HS-5 (cell line): ENCODE results near the gene AIM2.
"Not testable (repeated sequence)": the region's sequence is repeated elsewhere in the genome, so short reads cannot be mapped to it uniquely, and the experiment has no call there.

Source experiments
- DNase-seq: peaks from one replicate; pipeline ENCODE4 v3.0.0-alpha.2; 2012; ENCODE audit warnings: low read depth

Gene AIM2, protein sequence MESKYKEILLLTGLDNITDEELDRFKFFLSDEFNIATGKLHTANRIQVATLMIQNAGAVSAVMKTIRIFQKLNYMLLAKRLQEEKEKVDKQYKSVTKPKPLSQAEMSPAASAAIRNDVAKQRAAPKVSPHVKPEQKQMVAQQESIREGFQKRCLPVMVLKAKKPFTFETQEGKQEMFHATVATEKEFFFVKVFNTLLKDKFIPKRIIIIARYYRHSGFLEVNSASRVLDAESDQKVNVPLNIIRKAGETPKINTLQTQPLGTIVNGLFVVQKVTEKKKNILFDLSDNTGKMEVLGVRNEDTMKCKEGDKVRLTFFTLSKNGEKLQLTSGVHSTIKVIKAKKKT

DNA sequence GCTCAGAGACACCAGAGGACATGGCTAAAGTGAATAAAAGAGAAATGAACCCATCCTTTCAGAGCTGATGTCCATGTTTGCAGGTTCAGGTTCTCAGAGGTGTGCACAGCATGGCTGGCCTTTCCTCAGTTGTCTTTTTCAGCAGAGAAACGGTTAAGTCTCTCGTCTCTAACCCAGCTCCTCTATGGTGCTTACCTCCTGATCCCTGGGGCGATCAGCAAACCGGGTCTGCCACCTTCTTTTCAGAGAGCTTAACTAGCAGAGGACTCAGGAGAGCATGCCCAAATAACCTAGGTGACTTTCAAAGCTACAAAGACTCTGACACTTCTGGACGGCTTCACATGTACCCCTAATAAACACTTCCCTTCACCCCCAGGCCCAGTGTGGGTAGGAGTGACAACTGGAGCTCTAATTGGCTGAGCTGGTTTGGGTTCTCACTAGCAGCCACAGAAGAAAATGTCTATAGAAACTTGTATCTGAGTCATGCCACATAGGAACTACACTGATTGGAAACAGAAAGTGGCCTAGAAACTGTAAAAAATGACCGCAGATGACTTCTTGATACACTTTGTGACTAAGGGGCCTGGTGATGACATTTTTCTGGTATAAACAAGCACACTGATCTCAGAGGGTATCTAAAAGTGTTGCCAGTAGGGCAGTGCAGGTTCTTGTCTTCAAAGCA lies at the start of gene AIM2:
AIM2 (minus strand) TSS at position 329 of the 682 bp plus-strand sequence. CDS start 3,267 bp downstream, outside the sequence.
- DNase-seq, result peak; percentile 56

DNA sequence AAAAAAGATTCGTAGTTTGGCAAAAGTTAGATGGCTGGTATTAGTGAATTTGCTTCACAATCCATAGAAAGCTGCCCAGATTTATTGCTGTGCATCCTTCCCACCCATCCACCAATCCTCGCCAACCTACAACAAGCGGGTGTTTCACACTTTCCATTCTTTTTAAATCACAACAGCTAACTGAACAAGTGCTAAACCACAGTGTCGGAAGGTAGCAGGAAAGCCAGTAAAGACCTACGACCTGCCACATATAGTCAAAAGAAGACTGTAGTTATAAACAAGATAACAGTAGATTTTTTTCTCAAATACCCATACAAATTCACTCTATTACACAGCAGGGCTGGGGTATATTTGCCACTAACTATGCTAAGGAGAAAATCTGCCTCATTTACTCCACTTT lies 47.0 kb upstream of the AIM2 start:
- DNase-seq, result no peak

DNA sequence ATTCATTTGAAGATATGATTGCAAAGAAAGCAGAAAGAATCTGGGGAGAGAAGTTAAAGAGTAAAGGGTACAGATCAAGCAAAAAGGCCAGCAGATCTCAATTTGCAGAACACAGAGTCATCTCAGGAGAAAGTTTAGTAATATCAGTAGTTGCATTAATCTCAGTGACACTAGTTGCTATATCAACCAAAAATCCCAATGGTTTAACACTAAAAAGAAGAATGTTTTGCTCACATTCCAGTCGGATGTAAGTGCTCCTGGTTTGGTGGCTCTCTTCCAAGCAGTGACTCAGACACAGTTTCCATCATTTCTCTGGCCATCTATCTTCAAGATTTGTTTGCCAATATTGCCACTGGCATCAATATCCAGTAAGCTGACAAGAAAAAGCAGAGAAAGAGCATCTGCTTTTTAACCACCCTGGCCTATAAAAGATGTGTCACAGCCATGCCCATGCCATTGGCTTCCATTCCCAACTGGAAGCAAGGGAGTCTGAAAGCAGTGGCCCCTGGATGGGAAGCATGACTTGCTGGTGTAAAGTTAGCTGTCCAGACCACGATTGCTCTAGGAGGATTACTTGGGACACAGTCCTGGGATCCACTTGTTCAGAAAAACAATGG lies 45.5 kb upstream of the AIM2 start:
- DNase-seq, result peak; percentile 68

DNA sequence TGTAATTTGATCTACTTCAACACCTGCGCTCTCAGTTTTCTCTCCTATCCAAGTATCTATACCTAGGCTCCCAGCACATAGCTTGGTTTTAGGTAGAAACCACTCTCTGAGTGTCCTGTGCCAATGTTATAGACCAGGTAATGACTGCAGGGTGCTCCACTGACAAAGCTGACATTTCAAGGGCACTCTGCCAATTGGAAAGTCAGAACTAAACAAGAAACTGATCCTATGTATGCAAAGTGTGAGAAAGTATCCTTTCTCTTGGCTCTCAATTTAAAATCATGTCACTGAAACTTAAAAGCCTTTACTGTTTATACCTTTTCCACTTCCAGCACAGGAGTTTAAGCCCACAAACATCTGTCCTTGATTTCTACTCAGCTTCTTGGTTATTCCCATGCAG lies 45.0 kb upstream of the AIM2 start:
- no peak for DNase-seq

DNA sequence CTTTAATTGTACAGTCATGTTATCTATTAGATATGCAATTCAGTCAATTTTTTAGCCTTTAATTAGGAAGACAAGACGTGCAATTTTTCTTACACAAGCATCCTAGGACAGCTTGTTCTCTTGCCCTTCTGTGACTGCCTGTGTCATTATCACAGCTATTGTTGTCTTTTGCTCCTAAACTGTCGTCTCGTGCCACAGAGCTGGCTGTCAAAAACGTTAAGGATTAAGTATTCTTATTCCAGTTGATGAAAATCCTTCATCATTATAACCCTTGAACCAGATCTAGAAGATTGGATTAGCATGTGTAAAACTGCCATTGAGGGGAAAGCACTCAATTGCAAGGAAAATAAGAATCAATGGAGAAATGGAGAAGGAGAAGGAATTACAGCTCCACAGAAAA lies 43.8 kb upstream of the AIM2 start:
- DNase-seq, result no peak

DNA sequence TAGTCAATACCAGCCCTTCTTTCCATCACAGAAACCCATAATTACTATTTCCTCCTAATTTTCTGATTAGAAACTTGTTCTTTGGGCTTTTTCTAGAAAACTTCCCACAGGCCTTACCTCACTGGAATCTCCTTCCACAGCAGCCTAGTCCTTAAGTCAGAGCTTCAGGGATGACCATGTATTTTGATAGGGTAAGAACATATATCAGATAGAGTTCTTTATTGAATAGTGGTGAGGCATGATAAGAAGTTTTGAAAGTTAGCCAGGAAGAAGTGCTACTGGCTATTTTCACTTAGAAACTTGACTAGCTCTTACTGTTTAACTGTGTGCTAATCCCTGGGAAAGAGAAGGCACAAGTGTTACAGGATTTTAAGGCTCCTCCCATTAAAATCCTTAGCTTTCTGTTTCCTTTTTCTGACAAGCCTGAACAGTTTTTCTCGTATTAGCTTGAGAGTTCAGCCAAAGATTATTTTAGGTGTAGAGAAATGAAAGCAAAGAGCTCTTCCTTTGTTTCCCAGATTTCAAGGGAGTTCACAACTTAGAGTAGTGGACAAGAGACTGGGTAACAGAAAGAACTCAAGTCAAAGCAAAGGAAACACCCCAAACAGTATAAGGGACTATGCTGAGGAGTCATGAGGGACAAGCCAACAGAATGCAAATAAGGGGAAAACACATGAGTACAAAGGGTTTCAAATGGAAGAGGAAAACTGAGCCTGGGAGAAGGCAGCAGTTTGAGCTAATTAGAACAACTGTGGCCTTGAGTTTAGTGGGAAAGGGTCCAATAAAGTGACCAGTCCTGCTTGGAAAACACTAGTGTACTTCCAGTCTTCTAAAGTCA lies 37.2 kb upstream of the AIM2 start:
- no peak for DNase-seq

DNA sequence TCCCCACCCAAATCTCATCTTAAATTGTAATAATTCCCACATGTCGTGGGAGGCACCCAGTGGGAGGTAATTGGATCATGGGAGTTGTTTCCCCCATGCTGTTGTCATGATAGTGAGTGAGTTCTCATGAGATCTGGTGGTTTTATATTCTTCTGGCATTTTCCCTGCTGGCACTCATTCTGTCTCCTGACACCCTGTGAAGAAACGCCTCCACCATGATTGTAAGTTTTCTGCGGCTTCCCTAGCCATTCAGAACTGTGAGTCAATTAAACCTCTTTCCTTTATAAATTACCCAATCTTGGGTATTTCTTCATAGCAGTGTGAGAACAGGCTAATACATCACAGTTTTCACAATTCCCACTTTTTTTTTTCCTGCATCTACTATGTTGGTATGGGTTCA lies 26.5 kb upstream of the AIM2 start:
- DNase-seq, result not testable (repeated sequence)

DNA sequence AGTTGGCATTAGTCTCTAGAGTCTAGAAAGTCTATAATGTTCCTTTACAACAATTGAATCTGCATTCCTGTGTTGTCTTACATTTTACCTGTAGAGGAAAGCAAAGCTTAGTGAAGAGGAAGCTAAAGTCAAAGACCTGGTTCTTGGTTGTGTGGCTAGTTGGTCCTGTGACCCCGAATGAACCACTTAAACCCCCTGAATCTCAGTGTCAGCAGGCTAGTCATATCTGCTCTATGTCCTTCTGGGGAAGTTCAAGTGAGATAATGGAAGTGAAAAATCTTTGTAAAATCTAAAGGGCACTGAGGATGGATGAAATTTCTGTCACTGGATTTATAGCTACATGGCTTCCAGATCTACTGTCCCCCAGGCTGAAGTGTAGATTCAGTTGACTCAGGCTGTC lies 24.0 kb upstream of the AIM2 start:
- DNase-seq, result no peak

DNA sequence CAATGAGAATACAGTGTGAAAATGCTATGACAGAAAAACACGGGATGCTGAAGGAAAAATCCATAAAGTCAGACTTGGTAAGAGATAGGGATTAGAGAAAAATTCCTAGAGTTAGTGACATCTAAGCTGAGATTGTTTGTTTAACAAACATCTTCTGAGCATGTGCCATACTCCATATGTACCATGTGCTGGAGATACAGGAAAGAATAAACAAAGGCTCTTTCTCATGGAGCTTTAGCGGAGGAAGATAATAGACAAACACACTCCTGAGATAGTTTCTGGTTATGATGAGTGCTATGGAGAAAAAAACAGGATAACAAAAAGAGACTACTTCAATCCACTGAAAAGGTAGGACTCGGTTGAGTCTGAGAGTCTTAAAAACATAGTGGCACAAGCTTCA lies 22.0 kb upstream of the AIM2 start:
- DNase-seq, result no peak

DNA sequence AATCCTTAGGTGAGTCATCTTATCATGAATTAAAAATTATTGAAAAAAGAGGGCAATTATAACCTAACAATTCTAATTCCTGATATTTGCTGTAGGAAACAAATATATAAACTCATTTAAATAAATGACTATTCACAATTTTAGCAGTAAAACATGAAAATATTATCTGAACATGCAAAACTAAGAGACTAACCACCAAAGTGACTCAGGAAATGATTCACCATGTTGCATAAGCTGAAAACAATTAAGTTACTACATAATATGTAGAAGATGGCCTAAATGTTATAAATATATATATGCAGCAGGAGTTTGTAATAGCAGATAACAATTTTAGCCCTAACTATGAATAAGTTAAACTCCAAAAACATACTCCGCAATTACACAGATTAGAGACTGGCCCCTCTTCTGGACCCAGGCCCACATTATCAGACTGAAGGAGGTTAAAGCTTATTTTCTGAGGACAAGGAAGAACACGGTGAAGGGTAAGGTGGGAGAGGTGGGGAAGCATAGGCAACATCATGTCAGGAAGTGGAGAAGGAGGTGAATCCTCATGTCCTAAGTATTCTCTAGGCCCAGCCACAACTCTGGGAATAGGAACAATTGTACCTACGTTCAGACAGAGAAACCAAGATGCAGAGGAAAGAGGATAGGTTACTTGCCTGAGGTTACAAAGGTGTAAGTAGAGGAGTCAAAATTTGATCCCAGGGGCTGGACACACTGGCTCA lies 15.6 kb upstream of the AIM2 start:
- DNase-seq, result peak; percentile 82

DNA sequence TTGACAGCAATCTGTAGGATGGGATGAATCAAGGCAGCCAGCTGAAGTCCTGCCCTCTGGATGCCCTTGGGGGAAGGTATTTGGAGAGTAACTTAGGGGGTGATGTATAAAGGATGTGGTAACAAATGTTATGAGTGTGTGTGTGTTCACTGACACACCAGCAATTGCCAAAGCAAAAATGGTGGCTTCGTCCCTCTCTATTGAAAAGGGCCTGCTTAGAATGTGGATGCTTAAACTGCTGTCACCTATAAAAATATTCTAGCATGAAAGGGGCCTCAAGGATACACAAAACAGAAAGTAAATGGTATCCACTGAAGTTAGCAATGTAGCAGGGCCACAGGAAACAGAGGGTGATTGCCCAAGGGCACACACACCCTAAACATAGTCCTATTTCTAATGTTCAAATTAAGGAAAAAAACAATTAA lies 15.1 kb upstream of the AIM2 start:
- no peak for DNase-seq

DNA sequence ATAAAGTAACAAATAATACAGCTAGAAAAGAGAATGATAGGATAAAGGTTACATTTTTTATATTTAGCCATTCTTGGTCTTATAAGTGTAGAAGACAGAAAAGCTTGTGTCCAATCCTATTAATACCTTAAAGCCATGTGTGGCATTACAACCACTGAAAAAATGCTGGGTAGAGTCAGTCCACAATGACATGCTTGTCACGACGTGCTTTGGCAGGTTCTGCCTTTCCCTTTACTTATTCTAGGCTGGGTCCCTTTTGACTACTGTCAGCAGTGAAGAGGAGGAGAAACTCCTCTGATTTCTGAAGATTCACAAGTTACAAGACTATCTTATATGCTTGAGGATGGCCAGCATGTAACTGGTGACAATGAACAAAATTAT lies 14.6 kb upstream of the AIM2 start:
- no peak for DNase-seq

DNA sequence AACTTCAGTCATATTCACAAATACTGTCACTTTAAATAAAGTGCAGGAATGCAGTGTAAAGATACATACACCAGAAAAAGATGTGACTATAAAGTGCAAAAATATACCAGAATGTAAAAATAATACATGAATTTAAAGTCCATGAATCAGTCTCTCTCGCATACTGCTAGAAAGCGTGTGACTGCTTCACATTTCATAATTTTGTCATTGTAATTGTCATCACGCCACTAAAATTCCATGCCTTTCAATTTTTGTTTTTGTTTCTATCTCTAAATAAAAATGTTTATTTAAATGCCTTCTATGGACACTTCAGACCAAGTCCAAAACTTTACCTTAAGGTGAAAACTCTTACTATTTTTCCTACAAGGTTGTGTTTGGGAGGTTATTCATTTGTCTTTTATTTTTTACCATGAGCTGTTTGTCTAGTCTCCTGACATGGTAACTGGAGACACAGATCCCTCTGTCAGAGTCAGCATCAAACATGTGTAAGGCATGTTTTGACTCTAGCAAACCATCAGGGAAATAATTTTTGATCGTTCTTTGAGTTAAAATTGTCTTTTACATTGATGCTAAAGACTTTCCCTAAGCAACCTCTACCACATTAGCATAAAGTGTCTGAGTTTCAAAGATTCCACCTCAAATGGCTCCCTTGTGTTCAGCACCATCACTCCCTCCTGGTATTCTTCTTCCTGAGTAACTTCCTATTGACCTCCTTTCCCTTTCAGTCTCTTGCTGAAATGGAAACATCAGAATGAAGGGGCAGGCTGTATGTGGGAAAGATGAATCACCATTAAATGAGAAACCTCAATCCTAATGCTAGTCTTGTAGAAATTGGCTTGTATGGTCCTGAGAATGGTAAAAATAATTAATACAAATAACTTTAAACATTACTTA lies 14.0 kb upstream of the AIM2 start:
- no peak for DNase-seq

DNA sequence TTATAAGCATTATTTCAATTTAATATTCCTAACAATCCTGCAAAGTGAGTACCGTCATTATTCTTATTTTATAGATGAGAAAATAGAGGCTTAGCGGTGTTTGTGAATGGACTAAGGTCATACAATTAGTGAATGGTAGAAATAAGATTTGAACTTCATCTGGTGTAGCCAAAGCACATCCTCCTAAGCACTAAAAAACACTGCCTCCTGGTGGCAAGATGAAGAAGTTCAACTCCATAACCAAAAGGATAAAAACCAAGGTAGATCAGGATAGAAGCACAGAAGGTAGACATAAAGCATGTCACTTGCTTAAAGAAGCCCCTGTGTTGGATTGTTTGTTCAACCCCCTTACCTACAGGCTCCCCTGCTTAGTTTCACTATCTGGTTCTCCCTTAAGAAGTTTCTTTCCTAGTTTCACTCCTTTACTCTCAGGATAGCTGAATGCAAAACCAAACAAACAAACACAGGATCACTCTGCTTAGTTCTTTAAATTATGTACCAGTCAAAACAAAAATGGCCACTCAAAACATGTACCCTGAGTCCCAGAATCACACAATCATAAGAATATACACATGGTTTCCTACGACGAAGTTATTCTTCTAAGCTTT lies 12.7 kb upstream of the AIM2 start:
- no peak for DNase-seq

DNA sequence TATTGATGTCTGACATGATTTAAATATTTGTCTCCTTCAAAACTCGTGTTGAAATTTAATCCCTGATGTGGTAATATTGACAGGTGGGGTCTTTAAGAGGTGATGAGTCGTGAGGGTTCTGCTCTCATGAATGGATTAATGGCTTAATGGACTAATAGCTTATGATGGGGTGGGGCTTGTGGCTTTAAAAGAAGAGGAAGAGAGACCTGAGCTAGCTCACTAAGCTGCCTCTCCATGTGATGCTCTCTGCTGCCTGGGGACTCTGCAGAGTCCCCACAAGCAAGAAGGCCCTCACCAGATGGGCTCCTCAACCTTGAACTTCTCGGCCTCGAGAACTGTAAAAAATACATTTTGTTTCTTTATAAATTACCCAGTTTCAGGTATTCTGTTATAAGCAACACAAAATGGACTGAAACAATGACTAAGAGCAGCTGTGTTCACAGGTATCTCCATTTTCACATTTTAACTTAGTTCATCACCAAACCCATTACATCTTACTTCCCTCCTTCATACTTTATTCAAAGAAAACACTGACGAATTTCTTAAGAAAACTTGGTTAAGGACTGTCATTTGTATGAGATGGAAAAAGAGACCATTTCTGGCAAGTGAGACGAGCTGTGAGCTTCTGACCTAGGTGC lies 12.1 kb upstream of the AIM2 start:
- DNase-seq, result no peak

DNA sequence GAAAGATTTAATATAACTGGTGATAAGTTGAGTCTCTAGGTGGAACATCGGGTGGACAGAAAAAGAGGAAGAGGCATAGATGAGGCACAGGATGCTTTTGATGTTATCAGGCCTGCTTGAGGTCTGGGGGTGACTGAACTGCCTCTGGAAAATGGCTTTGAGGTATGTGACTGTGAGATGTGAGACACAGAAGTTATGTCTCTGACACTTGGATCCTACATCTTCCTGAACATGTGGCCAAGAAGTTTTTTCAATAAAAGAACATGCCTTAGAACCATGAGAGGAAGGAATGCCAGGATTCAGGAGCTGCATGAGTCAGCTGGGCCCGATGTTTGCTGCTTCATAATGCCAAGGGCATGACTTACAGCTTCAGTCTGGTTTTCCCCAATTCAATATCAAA lies 11.5 kb upstream of the AIM2 start:
- peak; percentile 87 for DNase-seq

DNA sequence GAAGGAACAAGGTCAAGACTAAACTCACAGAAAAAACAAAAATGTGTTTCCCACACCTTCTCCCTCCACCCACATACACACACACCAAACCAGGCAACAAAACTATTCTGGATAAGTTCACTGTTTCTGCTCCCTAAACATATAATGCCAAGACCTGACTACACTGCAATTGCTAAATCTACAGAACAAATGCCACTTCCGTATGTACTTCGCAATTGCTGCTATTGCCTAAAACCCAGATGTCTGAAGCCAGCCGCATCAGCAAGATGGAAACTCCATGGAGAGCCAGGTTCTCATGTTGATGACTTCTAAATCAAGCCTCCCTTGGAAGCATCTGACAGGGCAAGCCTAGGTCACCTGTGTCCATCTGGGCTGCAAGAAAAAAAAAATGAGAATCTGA lies 8.3 kb upstream of the AIM2 start:
- no peak for DNase-seq

DNA sequence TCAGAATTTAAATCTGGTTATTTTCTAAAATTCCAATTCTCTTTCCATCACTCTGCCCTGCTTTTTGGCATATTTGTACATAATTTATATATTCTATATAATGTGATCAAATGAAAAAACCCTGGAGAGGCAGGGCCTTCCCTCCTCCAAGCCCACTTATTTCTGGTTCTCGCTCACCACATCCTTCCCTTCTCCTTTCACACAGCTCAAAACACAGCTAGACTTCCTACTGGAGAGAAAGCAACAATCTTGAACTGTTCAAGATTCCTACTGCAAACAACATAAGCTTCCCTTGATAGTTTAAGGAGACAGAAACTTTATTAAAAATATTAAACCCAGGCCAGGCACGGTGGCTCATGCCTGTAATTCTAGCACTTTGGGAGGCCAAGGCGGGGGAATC lies 7.6 kb upstream of the AIM2 start:
- no peak for DNase-seq

DNA sequence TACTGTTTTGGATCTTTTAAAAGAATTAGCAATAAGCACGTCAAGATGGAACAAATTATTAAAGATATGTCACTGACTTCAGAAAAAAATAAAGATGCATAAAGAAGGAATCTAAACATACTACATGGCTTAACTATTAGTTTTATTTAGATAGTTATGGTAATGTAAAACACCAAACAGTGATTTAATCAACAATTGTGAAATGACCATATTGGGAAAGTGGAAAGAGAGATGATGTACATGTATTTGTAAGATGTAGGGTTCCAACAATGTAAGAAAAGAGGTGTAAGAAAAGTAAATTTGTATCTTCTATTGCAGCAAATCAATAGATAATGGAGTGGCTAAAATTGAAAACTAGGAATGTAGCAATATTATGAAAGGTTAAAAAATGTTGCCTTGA lies 6.4 kb upstream of the AIM2 start:
- DNase-seq, result no peak

DNA sequence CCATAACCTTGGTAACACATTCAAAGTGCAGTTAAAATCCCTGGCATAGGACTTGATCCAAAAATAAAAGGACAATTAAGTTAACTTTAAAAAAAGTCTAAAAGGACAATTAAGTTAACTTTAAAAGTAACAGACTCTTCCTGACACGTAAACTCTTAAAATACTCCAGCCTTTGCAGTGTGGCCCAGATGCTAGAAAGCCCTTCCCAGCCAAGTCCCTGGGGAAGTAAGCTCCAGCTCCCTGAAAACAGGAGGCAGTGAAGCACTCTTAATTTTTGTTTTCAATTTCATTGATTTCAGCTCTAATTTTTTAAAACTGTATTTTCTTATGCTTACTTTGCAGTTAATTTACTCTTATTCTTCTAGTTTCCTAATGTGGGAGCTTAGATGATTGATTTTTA lies 5.1 kb upstream of the AIM2 start:
- no peak for DNase-seq
